Measurements from ENCODE around the gene RAB31. TPM values are rescaled to one million over a fixed set of nuclear protein-coding genes. Genes with fewer than 3 reads are reported as not detected.

The RAB31 gene
- total RNA-seq, 1 donor from 2014 or later = 36.8 TPM

DNA sequence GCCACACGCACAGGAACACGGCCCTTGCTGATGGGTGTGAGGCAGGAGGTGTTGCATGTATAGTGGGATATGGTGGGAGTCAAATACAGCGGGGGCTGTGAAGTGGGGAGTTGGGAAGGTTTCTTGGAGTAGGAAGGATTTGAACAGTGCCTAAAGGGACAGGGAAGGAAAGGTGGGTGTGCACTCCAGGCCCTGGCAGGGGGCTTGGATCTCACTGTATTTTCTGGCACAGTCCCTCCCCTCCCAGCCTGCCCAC lies 6.9 kb downstream of the RAB31 start:
- DNase-seq (ENCODE audit: low spot score in 2 of 2) = peak in 1 of 2 donors; percentile 27
- intact Hi-C loops (cut with DNase I) = no loop called here
- TF ChIP-seq, protein P1, sequence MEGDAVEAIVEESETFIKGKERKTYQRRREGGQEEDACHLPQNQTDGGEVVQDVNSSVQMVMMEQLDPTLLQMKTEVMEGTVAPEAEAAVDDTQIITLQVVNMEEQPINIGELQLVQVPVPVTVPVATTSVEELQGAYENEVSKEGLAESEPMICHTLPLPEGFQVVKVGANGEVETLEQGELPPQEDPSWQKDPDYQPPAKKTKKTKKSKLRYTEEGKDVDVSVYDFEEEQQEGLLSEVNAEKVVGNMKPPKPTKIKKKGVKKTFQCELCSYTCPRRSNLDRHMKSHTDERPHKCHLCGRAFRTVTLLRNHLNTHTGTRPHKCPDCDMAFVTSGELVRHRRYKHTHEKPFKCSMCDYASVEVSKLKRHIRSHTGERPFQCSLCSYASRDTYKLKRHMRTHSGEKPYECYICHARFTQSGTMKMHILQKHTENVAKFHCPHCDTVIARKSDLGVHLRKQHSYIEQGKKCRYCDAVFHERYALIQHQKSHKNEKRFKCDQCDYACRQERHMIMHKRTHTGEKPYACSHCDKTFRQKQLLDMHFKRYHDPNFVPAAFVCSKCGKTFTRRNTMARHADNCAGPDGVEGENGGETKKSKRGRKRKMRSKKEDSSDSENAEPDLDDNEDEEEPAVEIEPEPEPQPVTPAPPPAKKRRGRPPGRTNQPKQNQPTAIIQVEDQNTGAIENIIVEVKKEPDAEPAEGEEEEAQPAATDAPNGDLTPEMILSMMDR (IDR thresholded peaks at IDR 0.05) = no peak
- Histone ChIP-seq H3K4me1 (peaks cover 0 to 22% of the 10 kb centered on the region in 2 donors), H3K27ac (no peak overlapping the region), H3K27me3 (no peaks in the 10 kb centered on the region), H3K4me3 (no peak overlapping the region), H3K36me3 (no peaks in the 10 kb centered on the region), H3K9me3 (no peaks in the 10 kb centered on the region)

DNA sequence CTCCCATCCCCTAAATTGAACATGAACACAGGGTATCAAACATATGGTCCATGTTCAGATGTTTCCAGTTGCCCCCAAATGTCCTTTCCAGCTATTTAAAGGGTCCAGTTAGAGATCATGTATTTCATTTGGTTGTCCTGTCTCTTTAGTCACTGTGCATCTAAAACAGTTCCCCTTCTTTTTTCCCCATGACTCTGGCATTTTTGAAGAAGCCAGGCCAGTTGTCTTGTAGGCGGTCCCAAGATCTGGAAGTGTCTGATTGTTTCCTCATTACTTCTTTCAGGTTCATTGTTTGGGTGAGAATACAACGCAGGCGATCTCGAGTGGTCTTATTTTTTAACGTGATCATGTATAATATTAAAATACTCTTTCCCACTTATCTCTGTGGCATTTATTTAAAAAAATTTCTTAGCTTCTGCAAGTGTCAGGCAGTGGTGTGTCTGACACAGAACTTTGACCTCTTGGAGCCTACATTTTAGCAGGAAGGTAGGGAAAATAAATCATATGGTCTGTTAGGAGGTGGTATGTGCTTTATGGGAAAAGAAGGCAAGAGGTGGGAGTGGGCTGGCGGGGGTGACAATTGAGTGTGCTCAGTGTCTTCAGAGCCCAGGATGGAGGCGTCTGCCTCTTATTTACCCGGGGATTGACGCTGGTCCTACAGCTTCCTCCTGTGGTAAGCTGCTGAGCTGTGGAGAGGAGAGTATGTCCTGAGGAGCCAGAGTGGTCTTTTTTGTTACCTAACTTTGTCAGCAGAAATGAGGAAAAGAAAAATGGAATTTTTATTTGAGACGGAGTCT lies 8.1 kb downstream of the RAB31 start:
- Histone ChIP-seq H3K9me3 (no peaks in the 10 kb centered on the region), H3K4me3 (no peak overlapping the region), H3K27me3 (no peaks in the 10 kb centered on the region), H3K4me1 (peaks cover 0 to 15% of the 10 kb centered on the region in 2 donors), H3K36me3 (no peaks in the 10 kb centered on the region), H3K27ac (peak overlapping the region in 1 of 2 donors; percentile 3)
- TF ChIP-seq, protein P1 (IDR thresholded peaks at IDR 0.05) = no peak
- DNase-seq (ENCODE audit: low spot score in 2 of 2) = peak in 1 of 2 donors; percentile 56
- intact Hi-C loops (cut with DNase I) = no loop called here

DNA sequence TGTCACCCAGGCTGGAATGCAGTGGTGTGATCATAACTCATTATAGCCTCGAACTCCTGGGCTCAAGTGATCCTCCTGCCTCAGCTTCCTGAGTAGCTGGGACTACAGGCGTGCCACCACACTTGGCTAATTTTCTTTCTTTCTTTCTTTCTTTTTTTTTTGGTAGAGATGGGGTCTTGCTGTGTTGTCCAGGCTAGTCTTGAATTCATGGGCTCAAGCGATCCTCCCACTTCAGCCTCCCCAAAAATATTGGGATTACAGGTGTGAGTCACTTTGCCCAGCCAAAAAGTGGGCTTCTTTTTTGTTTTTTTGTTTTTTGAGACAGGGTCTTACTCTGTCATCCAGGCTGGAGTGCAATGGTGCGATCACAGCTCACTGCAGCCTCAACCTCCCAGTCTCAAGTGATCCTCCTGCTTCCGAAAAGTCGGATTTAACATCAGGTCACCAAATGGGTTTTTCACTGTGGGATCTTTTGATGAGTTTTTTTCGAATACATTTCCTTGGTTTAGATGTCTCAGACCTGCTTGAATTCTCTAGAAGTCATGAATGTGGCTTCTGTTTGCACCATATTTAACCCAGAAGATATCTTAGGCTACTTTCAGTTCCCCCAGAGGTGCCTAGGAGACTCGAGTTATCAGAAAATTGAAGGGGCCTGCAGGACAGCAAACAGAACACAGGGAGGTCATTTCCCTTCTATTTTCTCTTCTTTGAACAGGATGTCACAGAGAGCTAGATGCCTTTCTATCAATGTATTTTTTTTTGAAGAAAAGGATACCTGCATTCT lies 8.9 kb downstream of the RAB31 start:
- intact Hi-C loops (cut with DNase I) = no loop called here
- no peak for DNase-seq (ENCODE audit: low spot score in 2 of 2)
- H3K36me3 ChIP-seq = no peaks in the 10 kb centered on the region
- no peak overlapping the region for H3K4me3 ChIP-seq
- H3K27ac ChIP-seq = no peak overlapping the region
- H3K9me3 ChIP-seq = no peaks in the 10 kb centered on the region
- H3K4me1 ChIP-seq = peaks cover 0 to 8% of the 10 kb centered on the region in 2 donors
- H3K27me3 ChIP-seq = no peaks in the 10 kb centered on the region
- TF ChIP-seq, protein P1 (IDR thresholded peaks at IDR 0.05) = no peak

- H3K4me1 ChIP-seq = peaks cover 0 to 2% of the 10 kb centered on the region in 2 donors
- peak overlapping the region; percentile 17 to 34 for H3K4me3 ChIP-seq
- DNase-seq (ENCODE audit: low spot score in 2 of 2) = peak in 1 of 2 donors; percentile 80
- TF ChIP-seq, protein P1 (IDR thresholded peaks at IDR 0.05) = no peak
- H3K36me3 ChIP-seq = peaks cover 0 to 12% of the 10 kb centered on the region in 2 donors
- no peaks in the 10 kb centered on the region for H3K9me3 ChIP-seq
- intact Hi-C loops (cut with DNase I) = no loop called here
- H3K27ac ChIP-seq = peak overlapping the region; percentile 57
- no peaks in the 10 kb centered on the region for H3K27me3 ChIP-seq
Observed at GRCh38 chr18:9719421-9719981, 11.4 kb downstream of the RAB31 start.

DNA sequence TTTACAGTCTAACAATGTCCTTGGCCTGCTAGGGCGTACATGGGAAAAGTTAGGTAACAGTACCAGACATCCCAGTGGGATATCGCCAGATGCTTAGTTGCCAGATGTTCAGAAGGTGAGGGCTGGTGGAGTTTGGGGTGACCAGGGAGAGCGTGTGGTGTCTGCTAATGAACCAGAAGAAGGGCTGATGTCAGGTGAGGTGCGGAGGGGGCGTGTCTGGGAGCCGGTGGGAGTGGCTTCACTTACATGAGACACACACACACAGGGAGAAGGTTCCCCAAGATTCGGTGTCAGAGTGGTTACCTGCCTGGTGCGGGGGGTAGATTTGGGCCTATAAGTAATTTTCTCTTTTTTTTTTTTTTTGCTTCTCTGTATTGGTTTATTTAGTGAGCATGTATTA lies 12.2 kb downstream of the RAB31 start:
- peak overlapping the region; percentile 57 for H3K27ac ChIP-seq

More for the DNA sequence above, 12.2 kb downstream of the RAB31 start:
- H3K4me1 ChIP-seq = peaks cover 0 to 2% of the 10 kb centered on the region in 2 donors
- H3K9me3 ChIP-seq = no peaks in the 10 kb centered on the region
- TF ChIP-seq, protein P1 (IDR thresholded peaks at IDR 0.05) = no peak
- no peak for DNase-seq (ENCODE audit: low spot score in 2 of 2)
- no peaks in the 10 kb centered on the region for H3K27me3 ChIP-seq
- intact Hi-C loops (cut with DNase I) = no loop called here
- peaks cover 0 to 12% of the 10 kb centered on the region in 2 donors for H3K36me3 ChIP-seq
- no peak overlapping the region for H3K4me3 ChIP-seq
